Measurements from ENCODE around the gene CDKAL1.

DNA sequence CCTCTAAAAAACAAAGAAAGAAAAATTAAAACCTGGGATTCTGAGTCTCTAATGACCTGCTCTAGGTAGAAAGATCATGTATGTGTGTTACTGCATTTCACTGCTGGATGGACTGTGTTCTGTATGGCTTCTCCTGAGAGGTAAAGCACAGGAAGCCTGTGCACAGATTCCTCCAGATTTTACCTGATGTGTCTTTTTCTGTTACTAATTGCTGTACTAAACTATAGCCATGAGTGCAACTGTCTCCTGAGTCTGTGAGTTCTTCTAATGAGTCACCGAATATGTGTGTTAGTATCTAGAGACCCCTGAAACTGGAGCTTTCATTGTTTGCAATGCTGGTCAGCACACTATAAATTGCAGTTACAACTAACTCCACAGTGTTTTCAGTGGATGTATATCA lies 270.8 kb downstream of the CDKAL1 start:
- TF ChIP-seq, protein P1, sequence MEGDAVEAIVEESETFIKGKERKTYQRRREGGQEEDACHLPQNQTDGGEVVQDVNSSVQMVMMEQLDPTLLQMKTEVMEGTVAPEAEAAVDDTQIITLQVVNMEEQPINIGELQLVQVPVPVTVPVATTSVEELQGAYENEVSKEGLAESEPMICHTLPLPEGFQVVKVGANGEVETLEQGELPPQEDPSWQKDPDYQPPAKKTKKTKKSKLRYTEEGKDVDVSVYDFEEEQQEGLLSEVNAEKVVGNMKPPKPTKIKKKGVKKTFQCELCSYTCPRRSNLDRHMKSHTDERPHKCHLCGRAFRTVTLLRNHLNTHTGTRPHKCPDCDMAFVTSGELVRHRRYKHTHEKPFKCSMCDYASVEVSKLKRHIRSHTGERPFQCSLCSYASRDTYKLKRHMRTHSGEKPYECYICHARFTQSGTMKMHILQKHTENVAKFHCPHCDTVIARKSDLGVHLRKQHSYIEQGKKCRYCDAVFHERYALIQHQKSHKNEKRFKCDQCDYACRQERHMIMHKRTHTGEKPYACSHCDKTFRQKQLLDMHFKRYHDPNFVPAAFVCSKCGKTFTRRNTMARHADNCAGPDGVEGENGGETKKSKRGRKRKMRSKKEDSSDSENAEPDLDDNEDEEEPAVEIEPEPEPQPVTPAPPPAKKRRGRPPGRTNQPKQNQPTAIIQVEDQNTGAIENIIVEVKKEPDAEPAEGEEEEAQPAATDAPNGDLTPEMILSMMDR (IDR thresholded peaks at IDR 0.05) = no peak
- no peak for TF ChIP-seq POLR2A (IDR thresholded peaks at IDR 0.05)
